ENCODE results near the gene GRWD1. TPM values are rescaled to one million over a fixed set of nuclear protein-coding genes. Genes with fewer than 3 reads are reported as not detected.

The GRWD1 gene
- total and polyA plus RNA-seq, 2 of the 4 experiments (the other 2 are of a cell fraction) = 22.0 to 22.5 TPM

- TF ChIP-seq, protein P1, sequence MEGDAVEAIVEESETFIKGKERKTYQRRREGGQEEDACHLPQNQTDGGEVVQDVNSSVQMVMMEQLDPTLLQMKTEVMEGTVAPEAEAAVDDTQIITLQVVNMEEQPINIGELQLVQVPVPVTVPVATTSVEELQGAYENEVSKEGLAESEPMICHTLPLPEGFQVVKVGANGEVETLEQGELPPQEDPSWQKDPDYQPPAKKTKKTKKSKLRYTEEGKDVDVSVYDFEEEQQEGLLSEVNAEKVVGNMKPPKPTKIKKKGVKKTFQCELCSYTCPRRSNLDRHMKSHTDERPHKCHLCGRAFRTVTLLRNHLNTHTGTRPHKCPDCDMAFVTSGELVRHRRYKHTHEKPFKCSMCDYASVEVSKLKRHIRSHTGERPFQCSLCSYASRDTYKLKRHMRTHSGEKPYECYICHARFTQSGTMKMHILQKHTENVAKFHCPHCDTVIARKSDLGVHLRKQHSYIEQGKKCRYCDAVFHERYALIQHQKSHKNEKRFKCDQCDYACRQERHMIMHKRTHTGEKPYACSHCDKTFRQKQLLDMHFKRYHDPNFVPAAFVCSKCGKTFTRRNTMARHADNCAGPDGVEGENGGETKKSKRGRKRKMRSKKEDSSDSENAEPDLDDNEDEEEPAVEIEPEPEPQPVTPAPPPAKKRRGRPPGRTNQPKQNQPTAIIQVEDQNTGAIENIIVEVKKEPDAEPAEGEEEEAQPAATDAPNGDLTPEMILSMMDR (conservative IDR thresholded peaks at IDR 0.05; ENCODE audit: low read depth, low read length) = no peak
- TF ChIP-seq POLR2A (IDR thresholded peaks at IDR 0.05; ENCODE audit: low read depth, low read length) = no peak
Measured at GRCh38 chr19:48452289-48453190, 6.8 kb downstream of the GRWD1 start (continued).

DNA sequence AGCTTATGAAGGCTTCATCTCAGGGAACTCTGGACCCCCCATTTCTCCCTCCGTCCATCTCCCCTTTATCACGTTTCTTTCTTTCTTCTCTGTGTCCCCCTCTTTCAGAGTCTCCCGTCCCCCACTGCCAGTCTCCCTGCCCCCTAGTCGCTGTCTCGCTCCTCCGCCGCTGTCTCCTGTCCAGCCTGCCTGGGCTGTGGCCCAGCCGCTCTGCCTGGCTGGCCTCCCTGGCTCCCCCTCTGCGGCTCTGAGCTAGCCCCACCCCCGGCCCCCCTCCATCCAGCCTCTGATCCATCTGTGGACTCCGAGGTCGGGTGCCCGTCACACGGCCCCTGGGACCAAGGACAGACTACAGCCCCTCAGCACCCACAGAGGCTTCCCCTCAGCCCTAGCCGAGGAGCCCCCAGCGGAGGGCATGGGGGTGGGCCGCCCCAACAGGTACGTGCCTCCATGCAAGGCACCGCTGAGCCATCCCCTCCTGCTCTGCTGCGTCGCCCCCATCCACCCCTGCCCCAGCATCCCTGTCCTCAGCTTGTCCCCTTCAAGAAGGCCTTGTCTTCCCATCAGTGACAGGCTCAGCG, 8.5 kb downstream of the GRWD1 start:
- no peak overlapping the region for H3K4me2 ChIP-seq (ENCODE audit: low read depth, low read length)
- H3K4ac ChIP-seq (ENCODE audit: low read depth, low read length) = no peak overlapping the region
- no peak overlapping the region for H3K14ac ChIP-seq (replicated peaks; ENCODE audit: low read depth, low read length)
- no peak overlapping the region for H3K56ac ChIP-seq (ENCODE audit: extremely low read depth, insufficient read depth, low read length)
- in situ Hi-C loops (cut with MboI; ENCODE audit: low sequenced_read_pairs) (no loop called here), intact Hi-C loops (cut with micrococcal nuclease) (no loop called here), dilution Hi-C loops (cut with HindIII; ENCODE audit: low sequenced_read_pairs, unreplicated experiment) (no loop called here)
- no peaks in the 10 kb centered on the region for H3K9me1 ChIP-seq (ENCODE audit: insufficient read depth, low read length)
- H2BK20ac ChIP-seq (ENCODE audit: low read depth, low read length) = no peak overlapping the region
- no peak overlapping the region for H3K4me3 ChIP-seq (ENCODE audit: insufficient read depth, low read depth, low read length)
- WGBS, 2 experiments (ENCODE audit: extremely low coverage in 2 of 2, insufficient read length in 1 of 2) = 85% methylated on average over 9 of the region's 22 CpGs; no CpG with 5 or more reads in 1 of the 2 experiments
- POLR2A ChIA-PET (ENCODE audit: unreplicated experiment) = no interaction called here
- H4K20me1 ChIP-seq (ENCODE audit: insufficient read depth, low read length) = peaks cover 8% of the 10 kb centered on the region
- no peaks in the 10 kb centered on the region for H3K4me1 ChIP-seq (ENCODE audit: control insufficient read depth, insufficient read depth, low read length)
- peaks cover 58% of the 10 kb centered on the region for H3K36me3 ChIP-seq (ENCODE audit: control insufficient read depth, insufficient read depth, low read length)
- no TSS peak for BruUV-seq (replicated peaks)
- no peak overlapping the region for H2BK5ac ChIP-seq (ENCODE audit: low read depth, low read length, poor library complexity, severe bottlenecking)
- no peak overlapping the region for H3K27ac ChIP-seq (ENCODE audit: insufficient read depth, low read length)
- no peak for ATAC-seq (ENCODE audit: low read depth)
- H4K5ac ChIP-seq (ENCODE audit: low read depth, low read length) = no peak overlapping the region
- no peak overlapping the region for H3K18ac ChIP-seq (ENCODE audit: low read depth, low read length)
- H4K91ac ChIP-seq (ENCODE audit: insufficient read depth, low read depth, low read length) = no peak overlapping the region
- CTCF ChIA-PET = no interaction called here
- H2AK9ac ChIP-seq (replicated peaks; ENCODE audit: low read depth, low read length, poor library complexity) = no peak overlapping the region
- H4K8ac ChIP-seq (ENCODE audit: low read depth in 2 of 2, low read length in 2 of 2) = no peak overlapping the region
- no peaks in the 10 kb centered on the region for H3K9me3 ChIP-seq (ENCODE audit: control insufficient read depth, insufficient read depth, low read length)
- H2BK15ac ChIP-seq (ENCODE audit: low read depth, low read length) = no peak overlapping the region
- no peak overlapping the region for H2BK120ac ChIP-seq (ENCODE audit: low read depth, low read length)
- H2AK5ac ChIP-seq (ENCODE audit: low read depth, low read length) = no peak overlapping the region
- peaks cover 7 to 21% of the 10 kb centered on the region in 2 experiments for H3K79me1 ChIP-seq (ENCODE audit: low read depth in 1 of 2, low read length in 2 of 2)
- TF ChIP-seq, protein P1 (conservative IDR thresholded peaks at IDR 0.05; ENCODE audit: low read depth, low read length) = no peak
- TF ChIP-seq NFE2L2 (IDR thresholded peaks at IDR 0.05; ENCODE audit: low read depth, low read length) (no peak), MAFK (IDR thresholded peaks at IDR 0.05; ENCODE audit: low read depth, low read length) (no peak), FOS (IDR thresholded peaks at IDR 0.05; ENCODE audit: low read depth, low read length) (no peak), RAD21 (IDR thresholded peaks at IDR 0.05; ENCODE audit: low read length) (no peak), POLR2A (IDR thresholded peaks at IDR 0.05; ENCODE audit: low read depth, low read length) (no peak), MXI1 (IDR thresholded peaks at IDR 0.05; ENCODE audit: borderline replicate concordance, low read depth, low read length) (no peak), RFX5 (IDR thresholded peaks at IDR 0.05; ENCODE audit: low read depth, low read length) (no peak), MAZ (IDR thresholded peaks at IDR 0.05; ENCODE audit: borderline replicate concordance, low read depth, low read length) (no peak)
- no peak overlapping the region for H3K9ac ChIP-seq (ENCODE audit: low read depth, low read length)
- H3K27me3 ChIP-seq (ENCODE audit: control insufficient read depth, insufficient read depth, low read length) = no peaks in the 10 kb centered on the region
- H3K23ac ChIP-seq (ENCODE audit: low read depth, low read length) = no peak overlapping the region
- DNase-seq = no peak
- H2AFZ ChIP-seq (replicated peaks; ENCODE audit: low read length, poor library complexity) = no peak overlapping the region
